IPS-18a (cell line): ENCODE measurements around the gene SND1.

Experiments
- H3K27ac ChIP-seq: one replicate; pipeline ENCODE4 v1.5.1; 2013; ENCODE audit warnings: low read length
- H3K27me3 ChIP-seq: one replicate; pipeline ENCODE4 v1.6.1; 2013; ENCODE audit warnings: mild to moderate bottlenecking, low read length; ENCODE audit not compliant: control insufficient read depth, insufficient read depth
- H3K36me3 ChIP-seq: one replicate; pipeline ENCODE4 v1.6.1; 2013; ENCODE audit warnings: low read depth, low read length; ENCODE audit not compliant: control insufficient read depth
- H3K4me1 ChIP-seq: one replicate; pipeline ENCODE4 v1.6.1; 2013; ENCODE audit warnings: low read depth, low read length; ENCODE audit not compliant: control insufficient read depth
- H3K4me3 ChIP-seq: one replicate; pipeline ENCODE4 v1.5.1; 2013; ENCODE audit warnings: low read length
- H3K9ac ChIP-seq: one replicate; pipeline ENCODE4 v1.6.1; 2013; ENCODE audit warnings: mild to moderate bottlenecking, low read length, moderate library complexity
- H3K9me3 ChIP-seq: one replicate; pipeline ENCODE4 v1.6.1; 2013; ENCODE audit warnings: low read depth, low read length; ENCODE audit not compliant: control insufficient read depth

The SND1 gene

GRCh38 chr7:127908430-127909258 is 256.6 kb downstream of the SND1 start:
- H3K9ac ChIP-seq, result no peak overlapping the region
- no peak overlapping the region for H3K27ac ChIP-seq
- H3K4me1 ChIP-seq, result peaks cover 18% of the 10 kb centered on the region
- H3K36me3 ChIP-seq, result no peaks in the 10 kb centered on the region
- no peaks in the 10 kb centered on the region for H3K9me3 ChIP-seq
- H3K4me3 ChIP-seq, result no peak overlapping the region
- no peaks in the 10 kb centered on the region for H3K27me3 ChIP-seq

- H3K9ac ChIP-seq, result no peak overlapping the region
- no peak overlapping the region for H3K4me3 ChIP-seq
- H3K4me1 ChIP-seq, result peaks cover 9% of the 10 kb centered on the region
- H3K36me3 ChIP-seq, result no peaks in the 10 kb centered on the region
- no peaks in the 10 kb centered on the region for H3K9me3 ChIP-seq
- H3K27ac ChIP-seq, result no peak overlapping the region
- no peaks in the 10 kb centered on the region for H3K27me3 ChIP-seq
Measured at GRCh38 chr7:127909424-127910152, 257.6 kb downstream of the SND1 start.

GRCh38 chr7:127910670-127911069 is 258.7 kb downstream of the SND1 start:
- Histone ChIP-seq H3K9ac (no peak overlapping the region), H3K36me3 (no peaks in the 10 kb centered on the region), H3K27ac (no peak overlapping the region), H3K9me3 (no peaks in the 10 kb centered on the region), H3K4me1 (no peaks in the 10 kb centered on the region), H3K4me3 (no peak overlapping the region), H3K27me3 (no peaks in the 10 kb centered on the region)

- H3K4me1 ChIP-seq, result no peaks in the 10 kb centered on the region
- H3K9ac ChIP-seq, result no peak overlapping the region
- no peak overlapping the region for H3K27ac ChIP-seq
Measured at GRCh38 chr7:127911968-127912511, 260.0 kb downstream of the SND1 start.

GRCh38 chr7:127912901-127913300 is 260.9 kb downstream of the SND1 start:
- Histone ChIP-seq H3K4me3 (no peak overlapping the region), H3K4me1 (no peaks in the 10 kb centered on the region), H3K27ac (no peak overlapping the region), H3K36me3 (no peaks in the 10 kb centered on the region), H3K27me3 (no peaks in the 10 kb centered on the region), H3K9ac (no peak overlapping the region), H3K9me3 (no peaks in the 10 kb centered on the region)

More at GRCh38 chr7:127911968-127912511, 260.0 kb downstream of the SND1 start:
- H3K36me3 ChIP-seq, result no peaks in the 10 kb centered on the region
- H3K4me3 ChIP-seq, result no peak overlapping the region
- no peaks in the 10 kb centered on the region for H3K27me3 ChIP-seq
- H3K9me3 ChIP-seq, result no peaks in the 10 kb centered on the region

- H3K27me3 ChIP-seq, result no peaks in the 10 kb centered on the region
- no peaks in the 10 kb centered on the region for H3K36me3 ChIP-seq
- H3K4me3 ChIP-seq, result no peak overlapping the region
- no peaks in the 10 kb centered on the region for H3K9me3 ChIP-seq
- H3K27ac ChIP-seq, result no peak overlapping the region
- H3K4me1 ChIP-seq, result no peaks in the 10 kb centered on the region
- H3K9ac ChIP-seq, result no peak overlapping the region
Measured at GRCh38 chr7:127913686-127914085, 261.7 kb downstream of the SND1 start.

GRCh38 chr7:127914693-127915092 is 262.7 kb downstream of the SND1 start:
- Histone ChIP-seq H3K36me3 (no peaks in the 10 kb centered on the region), H3K9ac (no peak overlapping the region), H3K4me3 (no peak overlapping the region), H3K9me3 (no peaks in the 10 kb centered on the region), H3K4me1 (no peaks in the 10 kb centered on the region), H3K27me3 (no peaks in the 10 kb centered on the region), H3K27ac (no peak overlapping the region)

- Histone ChIP-seq H3K27me3 (no peaks in the 10 kb centered on the region), H3K9ac (no peak overlapping the region), H3K4me3 (no peak overlapping the region), H3K4me1 (no peaks in the 10 kb centered on the region), H3K27ac (no peak overlapping the region), H3K9me3 (no peaks in the 10 kb centered on the region), H3K36me3 (no peaks in the 10 kb centered on the region)
Measured at GRCh38 chr7:127916735-127917134, 264.7 kb downstream of the SND1 start.

GRCh38 chr7:127918130-127918529 is 266.1 kb downstream of the SND1 start:
- Histone ChIP-seq H3K27ac (no peak overlapping the region), H3K4me3 (no peak overlapping the region), H3K4me1 (no peaks in the 10 kb centered on the region), H3K9me3 (no peaks in the 10 kb centered on the region), H3K9ac (no peak overlapping the region), H3K36me3 (no peaks in the 10 kb centered on the region), H3K27me3 (no peaks in the 10 kb centered on the region)

GRCh38 chr7:127920787-127921438 is 268.9 kb downstream of the SND1 start:
- H3K27ac ChIP-seq, result no peak overlapping the region
- no peak overlapping the region for H3K4me3 ChIP-seq
- H3K9ac ChIP-seq, result no peak overlapping the region
- H3K9me3 ChIP-seq, result no peaks in the 10 kb centered on the region
- H3K27me3 ChIP-seq, result no peaks in the 10 kb centered on the region
- H3K36me3 ChIP-seq, result no peaks in the 10 kb centered on the region
- H3K4me1 ChIP-seq, result no peaks in the 10 kb centered on the region

- no peaks in the 10 kb centered on the region for H3K27me3 ChIP-seq
- no peak overlapping the region for H3K4me3 ChIP-seq
- H3K9ac ChIP-seq, result no peak overlapping the region
- no peaks in the 10 kb centered on the region for H3K36me3 ChIP-seq
- H3K27ac ChIP-seq, result no peak overlapping the region
- H3K4me1 ChIP-seq, result peaks cover 5% of the 10 kb centered on the region
- H3K9me3 ChIP-seq, result no peaks in the 10 kb centered on the region
Measured at GRCh38 chr7:127922656-127923055, 270.7 kb downstream of the SND1 start.
